WTC11 (cell line): ENCODE measurements around the gene HES1. TPM values are rescaled to one million over a fixed set of nuclear protein-coding genes. Genes with fewer than 3 reads are reported as not detected.
"Not testable (repeated sequence)": the region's sequence is repeated elsewhere in the genome, so short reads cannot be mapped to it uniquely, and the experiment has no call there.

Experiments
- ATAC-seq: fragments of 200-7000 bp; cut with Tn5 transposase; 2 replicates; pipeline ENCODE4 v1.10.0; 2021; ENCODE audit warnings: mild to moderate bottlenecking, moderate library complexity
- CTCF ChIA-PET: fragments of 300-600 bp; sonication (Branson Sonifier 250); formaldehyde crosslinking; loops from one replicate; lab custom pipeline; 2021; ENCODE audit warnings: antibody characterized with exemption; lab: Charles Lee
- POLR2A ChIA-PET: fragments of 350-600 bp; sonication (Branson Sonifier 250); formaldehyde crosslinking; loops from one replicate; lab custom pipeline; 2021; ENCODE audit warnings: antibody characterized with exemption; lab: Charles Lee
- DNase-seq: peaks from one replicate; pipeline ENCODE4 v3.0.0; 2021; ENCODE audit warnings: low spot score
- H3K27ac Mint-ChIP-seq: 2 replicates; pipeline ENCODE4 v1.8.0; 2021; ENCODE audit warnings: mixed read lengths
- H3K27me3 Mint-ChIP-seq: 2 replicates; pipeline ENCODE4 v1.8.0; 2021; ENCODE audit warnings: low read depth, mild to moderate bottlenecking, moderate library complexity, mixed read lengths
- H3K36me3 Mint-ChIP-seq: 2 replicates; pipeline ENCODE4 v1.8.0; 2021; ENCODE audit warnings: mixed read lengths
- H3K4me1 Mint-ChIP-seq: 2 replicates; pipeline ENCODE4 v1.8.0; 2022; ENCODE audit warnings: mixed read lengths
- H3K4me3 Mint-ChIP-seq: 2 replicates; pipeline ENCODE4 v1.8.0; 2021; ENCODE audit warnings: mild to moderate bottlenecking, moderate library complexity, mixed read lengths
- H3K9me3 Mint-ChIP-seq: 2 replicates; pipeline ENCODE4 v1.8.0; 2021; ENCODE audit warnings: mixed read lengths
- FOXP1 ChIP-seq: sonication (generic); formaldehyde crosslinking; IDR thresholded peaks from 2 replicates; pipeline ENCODE4 v1.8.0; 2022; ENCODE audit warnings: missing genetic modification reagents, mild to moderate bottlenecking, moderate library complexity, borderline replicate concordance
- IRF1 ChIP-seq: sonication (generic); formaldehyde crosslinking; IDR thresholded peaks from 2 replicates; pipeline ENCODE4 v1.8.0; 2023; ENCODE audit warnings: missing genetic modification reagents
- JUN ChIP-seq: sonication (generic); formaldehyde crosslinking; IDR thresholded peaks from 2 replicates; pipeline ENCODE4 v1.8.0; 2023; ENCODE audit warnings: mild to moderate bottlenecking, missing genetic modification reagents
- MXD4 ChIP-seq: fragments of 250-450 bp; sonication (Bioruptor Pico); IDR thresholded peaks from 2 replicates; pipeline ENCODE4 v1.8.0; 2021; ENCODE audit warnings: mild to moderate bottlenecking, moderate library complexity, borderline replicate concordance
- OVOL2 ChIP-seq: fragments of 250-450 bp; sonication (Bioruptor Pico); IDR thresholded peaks from 2 replicates; pipeline ENCODE4 v1.9.0; 2021; ENCODE audit warnings: mild to moderate bottlenecking, borderline replicate concordance
- RELA ChIP-seq: sonication (generic); formaldehyde crosslinking; IDR thresholded peaks from 2 replicates; pipeline ENCODE4 v1.8.1; 2022; ENCODE audit warnings: missing genetic modification reagents, mild to moderate bottlenecking, borderline replicate concordance
- SOX15 ChIP-seq: fragments of 250-450 bp; sonication (Bioruptor Pico); IDR thresholded peaks from 2 replicates; pipeline ENCODE4 v1.9.0; 2021; ENCODE audit warnings: mild to moderate bottlenecking
- TEAD1 ChIP-seq: sonication (generic); formaldehyde crosslinking; IDR thresholded peaks from 2 replicates; pipeline ENCODE4 v1.8.0; 2022; ENCODE audit warnings: mild to moderate bottlenecking, missing genetic modification reagents
- ZSCAN18 ChIP-seq: fragments of 250-450 bp; sonication (Bioruptor Pico); IDR thresholded peaks from 2 replicates; pipeline ENCODE4 v2.1.2; 2022; ENCODE audit warnings: mild to moderate bottlenecking, moderate library complexity
- total RNA-seq: library from RNA; stranded (reverse); gene quantifications from 3 replicates; pipeline ENCODE4 v1.2.3, GENCODE V29; 2021
- TF ChIP-seq, protein P1 (sequence below): sonication (generic); formaldehyde crosslinking; IDR thresholded peaks from 2 replicates; pipeline ENCODE4 v1.8.0; 2022; ENCODE audit warnings: mild to moderate bottlenecking, missing genetic modification reagents
- TF ChIP-seq, protein P2 (sequence below): sonication (generic); formaldehyde crosslinking; IDR thresholded peaks from 2 replicates; pipeline ENCODE4 v1.8.1; 2022; ENCODE audit warnings: low read depth, missing genetic modification reagents, borderline replicate concordance
- TF ChIP-seq, protein P3 (sequence below): fragments of 250-450 bp; sonication (Bioruptor Pico); IDR thresholded peaks from 2 replicates; pipeline ENCODE4 v1.9.0; 2021; ENCODE audit warnings: mild to moderate bottlenecking, borderline replicate concordance

Gene HES1
- total RNA-seq, 1 experiment from 2014 or later: 28.4 TPM

GRCh38 chr3:194148383-194148782, 12.4 kb downstream of the HES1 start:
- no peak for TF ChIP-seq OVOL2 (CRISPR knock-in tag)
- Mint-ChIP-seq H3K36me3 (no peaks in the 10 kb centered on the region), H3K9me3 (no peaks in the 10 kb centered on the region), H3K27ac (no peak overlapping the region), H3K27me3 (no peaks in the 10 kb centered on the region; the same call in 1 of the 2 replicates), H3K4me1 (peaks cover 13% of the 10 kb centered on the region), H3K4me3 (no peak overlapping the region)
- ATAC-seq (no peak), DNase-seq (no peak)
- POLR2A ChIA-PET: interaction anchor here (0.5 kb wide), 1 partner anchor 17 kb away, joined by 4 read pairs; no protein-coding TSS in a partner anchor
- CTCF ChIA-PET: interaction anchor here (0.8 to 2.6 kb wide), 2 partner anchors 8 to 167 kb away, joined by 3 to 9 read pairs; no protein-coding TSS in a partner anchor

- TF ChIP-seq IRF1 (CRISPR knock-in tag) (no peak), TEAD1 (CRISPR knock-in tag) (no peak), SOX15 (CRISPR knock-in tag) (no peak), MXD4 (CRISPR knock-in tag) (no peak)
- TF ChIP-seq, protein P1, sequence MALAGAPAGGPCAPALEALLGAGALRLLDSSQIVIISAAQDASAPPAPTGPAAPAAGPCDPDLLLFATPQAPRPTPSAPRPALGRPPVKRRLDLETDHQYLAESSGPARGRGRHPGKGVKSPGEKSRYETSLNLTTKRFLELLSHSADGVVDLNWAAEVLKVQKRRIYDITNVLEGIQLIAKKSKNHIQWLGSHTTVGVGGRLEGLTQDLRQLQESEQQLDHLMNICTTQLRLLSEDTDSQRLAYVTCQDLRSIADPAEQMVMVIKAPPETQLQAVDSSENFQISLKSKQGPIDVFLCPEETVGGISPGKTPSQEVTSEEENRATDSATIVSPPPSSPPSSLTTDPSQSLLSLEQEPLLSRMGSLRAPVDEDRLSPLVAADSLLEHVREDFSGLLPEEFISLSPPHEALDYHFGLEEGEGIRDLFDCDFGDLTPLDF (CRISPR knock-in tag): no peak
- TF ChIP-seq, protein P2, sequence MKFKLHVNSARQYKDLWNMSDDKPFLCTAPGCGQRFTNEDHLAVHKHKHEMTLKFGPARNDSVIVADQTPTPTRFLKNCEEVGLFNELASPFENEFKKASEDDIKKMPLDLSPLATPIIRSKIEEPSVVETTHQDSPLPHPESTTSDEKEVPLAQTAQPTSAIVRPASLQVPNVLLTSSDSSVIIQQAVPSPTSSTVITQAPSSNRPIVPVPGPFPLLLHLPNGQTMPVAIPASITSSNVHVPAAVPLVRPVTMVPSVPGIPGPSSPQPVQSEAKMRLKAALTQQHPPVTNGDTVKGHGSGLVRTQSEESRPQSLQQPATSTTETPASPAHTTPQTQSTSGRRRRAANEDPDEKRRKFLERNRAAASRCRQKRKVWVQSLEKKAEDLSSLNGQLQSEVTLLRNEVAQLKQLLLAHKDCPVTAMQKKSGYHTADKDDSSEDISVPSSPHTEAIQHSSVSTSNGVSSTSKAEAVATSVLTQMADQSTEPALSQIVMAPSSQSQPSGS (CRISPR knock-in tag): no peak
- Mint-ChIP-seq H3K36me3 (peaks cover 10% of the 10 kb centered on the region), H3K9me3 (peaks cover 18% of the 10 kb centered on the region), H3K27me3 (peaks cover 4% of the 10 kb centered on the region), H3K27ac (no peak overlapping the region), H3K4me1 (peaks cover 11% of the 10 kb centered on the region), H3K4me3 (no peak overlapping the region)
- ATAC-seq (no peak), DNase-seq (no peak)
- CTCF ChIA-PET: no interaction called here
- POLR2A ChIA-PET: no interaction called here
Observed at GRCh38 chr3:194150252-194150934, 14.4 kb downstream of the HES1 start.

DNA sequence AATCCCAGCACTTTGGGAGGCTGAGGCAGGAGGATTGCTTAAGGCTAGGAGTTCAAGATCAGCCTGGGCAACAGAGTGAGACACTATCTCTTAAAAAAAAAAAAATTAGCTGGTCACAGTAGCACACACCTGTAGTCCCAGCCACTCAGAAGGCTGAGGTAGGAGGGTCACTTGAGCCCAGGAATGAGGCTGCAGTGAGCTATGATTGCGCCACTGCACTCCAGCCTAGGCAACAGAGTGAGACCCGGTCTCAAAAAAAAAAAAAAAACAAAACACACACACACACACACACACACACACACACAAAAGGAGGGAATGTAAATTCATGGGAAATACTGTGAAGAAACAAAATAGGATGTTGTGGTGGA, 15.0 kb downstream of the HES1 start:
- Mint-ChIP-seq H3K36me3 (peaks cover 10% of the 10 kb centered on the region), H3K9me3 (peaks cover 18% of the 10 kb centered on the region), H3K4me1 (peaks cover 11% of the 10 kb centered on the region)
- DNase-seq, ATAC-seq, H3K4me3 Mint-ChIP-seq, CTCF ChIA-PET, H3K27ac Mint-ChIP-seq, POLR2A ChIA-PET, H3K27me3 Mint-ChIP-seq: not testable (repeated sequence)

DNA sequence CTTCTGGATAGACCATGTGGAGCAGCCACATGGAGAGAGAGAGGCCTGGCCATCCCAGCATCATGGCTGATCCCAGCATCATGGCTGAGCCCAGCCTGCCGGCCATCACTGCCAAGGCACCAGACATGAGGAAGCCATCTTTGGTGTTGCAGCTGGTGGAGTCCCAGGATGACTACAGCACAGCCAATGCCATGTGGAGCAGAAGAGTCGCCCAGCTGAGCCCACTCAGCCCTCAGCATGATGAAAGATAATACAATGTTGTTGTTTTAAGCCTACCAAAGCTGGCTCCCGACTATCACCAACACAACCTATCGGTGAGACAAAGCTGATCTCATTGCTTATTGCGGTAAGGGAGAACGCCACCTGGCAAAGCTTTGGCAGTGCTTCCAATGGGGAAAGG, 18.4 kb downstream of the HES1 start:
- no peak for DNase-seq
- peaks cover 18% of the 10 kb centered on the region for H3K9me3 Mint-ChIP-seq
- H3K36me3 Mint-ChIP-seq: peaks cover 10% of the 10 kb centered on the region
- ATAC-seq: no peak
- CTCF ChIA-PET: interaction anchor here (1.4 kb wide), 1 partner anchor 161 kb away, joined by 4 read pairs; no protein-coding TSS in a partner anchor
- peaks cover 4% of the 10 kb centered on the region for H3K27me3 Mint-ChIP-seq
- H3K4me3 Mint-ChIP-seq: no peak overlapping the region
- H3K27ac Mint-ChIP-seq: no peak overlapping the region
- peaks cover 5% of the 10 kb centered on the region; the same call in 1 of the 2 replicates for H3K4me1 Mint-ChIP-seq
- POLR2A ChIA-PET: no interaction called here
- TF ChIP-seq OVOL2 (CRISPR knock-in tag) (no peak), ZSCAN18 (no peak), FOXP1 (CRISPR knock-in tag) (no peak), JUN (CRISPR knock-in tag) (no peak), RELA (CRISPR knock-in tag) (no peak)
- TF ChIP-seq, protein P1 (CRISPR knock-in tag): no peak
- TF ChIP-seq, protein P2 (CRISPR knock-in tag): no peak
- TF ChIP-seq, protein P3, sequence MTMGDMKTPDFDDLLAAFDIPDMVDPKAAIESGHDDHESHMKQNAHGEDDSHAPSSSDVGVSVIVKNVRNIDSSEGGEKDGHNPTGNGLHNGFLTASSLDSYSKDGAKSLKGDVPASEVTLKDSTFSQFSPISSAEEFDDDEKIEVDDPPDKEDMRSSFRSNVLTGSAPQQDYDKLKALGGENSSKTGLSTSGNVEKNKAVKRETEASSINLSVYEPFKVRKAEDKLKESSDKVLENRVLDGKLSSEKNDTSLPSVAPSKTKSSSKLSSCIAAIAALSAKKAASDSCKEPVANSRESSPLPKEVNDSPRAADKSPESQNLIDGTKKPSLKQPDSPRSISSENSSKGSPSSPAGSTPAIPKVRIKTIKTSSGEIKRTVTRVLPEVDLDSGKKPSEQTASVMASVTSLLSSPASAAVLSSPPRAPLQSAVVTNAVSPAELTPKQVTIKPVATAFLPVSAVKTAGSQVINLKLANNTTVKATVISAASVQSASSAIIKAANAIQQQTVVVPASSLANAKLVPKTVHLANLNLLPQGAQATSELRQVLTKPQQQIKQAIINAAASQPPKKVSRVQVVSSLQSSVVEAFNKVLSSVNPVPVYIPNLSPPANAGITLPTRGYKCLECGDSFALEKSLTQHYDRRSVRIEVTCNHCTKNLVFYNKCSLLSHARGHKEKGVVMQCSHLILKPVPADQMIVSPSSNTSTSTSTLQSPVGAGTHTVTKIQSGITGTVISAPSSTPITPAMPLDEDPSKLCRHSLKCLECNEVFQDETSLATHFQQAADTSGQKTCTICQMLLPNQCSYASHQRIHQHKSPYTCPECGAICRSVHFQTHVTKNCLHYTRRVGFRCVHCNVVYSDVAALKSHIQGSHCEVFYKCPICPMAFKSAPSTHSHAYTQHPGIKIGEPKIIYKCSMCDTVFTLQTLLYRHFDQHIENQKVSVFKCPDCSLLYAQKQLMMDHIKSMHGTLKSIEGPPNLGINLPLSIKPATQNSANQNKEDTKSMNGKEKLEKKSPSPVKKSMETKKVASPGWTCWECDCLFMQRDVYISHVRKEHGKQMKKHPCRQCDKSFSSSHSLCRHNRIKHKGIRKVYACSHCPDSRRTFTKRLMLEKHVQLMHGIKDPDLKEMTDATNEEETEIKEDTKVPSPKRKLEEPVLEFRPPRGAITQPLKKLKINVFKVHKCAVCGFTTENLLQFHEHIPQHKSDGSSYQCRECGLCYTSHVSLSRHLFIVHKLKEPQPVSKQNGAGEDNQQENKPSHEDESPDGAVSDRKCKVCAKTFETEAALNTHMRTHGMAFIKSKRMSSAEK (CRISPR knock-in tag): no peak
